HG02973 (cell line): ENCODE results near the gene PRKX.
"Not testable (repeated sequence)": the region's sequence is repeated elsewhere in the genome, so short reads cannot be mapped to it uniquely, and the experiment has no call there.

Experiments used
- ATAC-seq: cut with Tn5 transposase; IDR thresholded peaks from one replicate; pipeline ENCODE4 v1.9.1; 2021; ENCODE audit warnings: moderate library complexity; ENCODE audit not compliant: unreplicated experiment

Gene PRKX

DNA sequence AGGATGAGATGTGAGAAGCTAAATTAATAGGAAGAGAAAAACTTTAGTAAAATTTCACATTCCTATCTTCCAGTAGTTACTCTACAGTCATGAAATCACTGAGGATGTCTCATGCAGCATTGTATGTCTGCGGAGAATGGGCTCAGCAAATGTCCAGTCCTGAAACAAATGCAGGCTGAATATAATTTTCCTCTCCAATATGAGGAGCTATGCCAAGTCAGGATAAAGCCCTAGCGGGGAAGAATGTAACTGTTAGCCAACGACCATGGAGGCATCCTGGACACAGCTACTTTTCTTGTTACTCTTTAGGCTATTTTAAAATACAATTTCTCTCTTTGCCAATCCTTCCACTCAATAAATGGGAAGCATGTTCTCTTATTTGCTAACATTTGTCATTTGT is 127.7 kb downstream of the PRKX start:
- no peak for ATAC-seq

DNA sequence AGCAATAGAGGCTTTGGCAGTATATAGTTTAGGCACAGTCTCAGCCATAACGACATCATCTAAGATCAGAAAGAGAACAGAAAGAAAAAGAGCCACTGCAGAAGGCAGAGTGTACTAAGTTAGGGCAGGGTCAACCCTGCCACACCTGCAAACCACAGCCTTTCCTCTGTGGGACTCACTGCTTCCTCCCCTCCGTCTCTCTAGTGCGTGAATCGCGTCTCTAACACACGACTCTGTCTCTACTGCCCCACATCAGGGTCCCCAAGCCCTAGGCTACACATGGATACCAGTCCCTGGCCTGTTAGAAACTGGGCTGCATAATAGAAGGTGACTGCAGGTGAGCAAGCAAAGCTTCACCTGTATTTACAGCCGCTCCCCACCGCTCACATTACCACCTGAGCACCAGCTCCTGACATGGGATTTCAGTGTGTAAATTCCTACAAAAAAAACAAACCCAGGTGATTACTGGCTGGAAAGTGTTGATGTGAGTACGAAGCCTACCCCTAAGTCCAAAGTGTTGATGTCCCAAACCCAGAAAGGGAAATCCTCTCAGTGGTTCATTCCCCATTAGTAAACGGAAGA is 128.9 kb downstream of the PRKX start:
- ATAC-seq: no peak

DNA sequence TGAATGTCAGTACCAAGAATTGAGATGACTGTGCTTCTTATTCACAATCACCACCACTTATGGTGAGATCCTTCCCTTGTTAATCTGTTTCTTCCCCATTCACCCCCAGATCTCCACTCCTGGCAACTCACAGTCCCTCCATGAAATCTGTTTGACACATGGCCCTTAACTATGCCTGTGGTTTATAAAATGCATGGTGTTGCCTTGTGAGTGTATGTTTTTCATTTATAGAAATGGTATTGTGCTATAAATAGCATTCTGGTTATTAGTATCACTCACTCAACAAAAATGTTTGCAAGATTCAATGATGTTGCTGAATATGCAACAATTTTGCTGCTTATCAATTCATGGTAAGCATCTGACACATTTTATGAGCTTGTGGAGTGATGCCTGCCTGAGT is 131.0 kb downstream of the PRKX start:
- no peak for ATAC-seq

DNA sequence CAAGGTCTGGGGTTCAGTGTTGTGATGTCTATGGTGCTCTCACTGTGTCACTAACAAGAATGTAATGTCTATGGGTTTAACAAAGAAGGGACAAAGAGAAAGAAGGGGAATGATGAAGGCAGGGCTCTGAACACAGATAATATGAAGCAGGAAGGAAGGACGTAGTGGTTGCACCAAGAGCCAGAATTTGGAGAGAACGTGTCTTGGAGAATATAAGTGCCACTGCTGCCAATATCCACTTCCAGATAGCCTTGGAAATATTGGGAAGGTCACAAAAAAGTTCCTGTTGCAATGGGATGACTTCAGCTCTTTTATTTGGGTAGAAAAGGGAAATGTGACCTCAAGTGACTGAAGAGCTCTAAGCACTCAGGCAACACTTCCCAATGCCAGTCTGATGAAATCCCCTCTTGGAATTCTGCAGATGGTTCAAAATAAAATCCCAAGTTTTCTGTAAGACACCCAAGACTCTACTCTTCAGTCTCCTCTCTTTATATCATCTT is 131.8 kb downstream of the PRKX start:
- ATAC-seq: no peak

DNA sequence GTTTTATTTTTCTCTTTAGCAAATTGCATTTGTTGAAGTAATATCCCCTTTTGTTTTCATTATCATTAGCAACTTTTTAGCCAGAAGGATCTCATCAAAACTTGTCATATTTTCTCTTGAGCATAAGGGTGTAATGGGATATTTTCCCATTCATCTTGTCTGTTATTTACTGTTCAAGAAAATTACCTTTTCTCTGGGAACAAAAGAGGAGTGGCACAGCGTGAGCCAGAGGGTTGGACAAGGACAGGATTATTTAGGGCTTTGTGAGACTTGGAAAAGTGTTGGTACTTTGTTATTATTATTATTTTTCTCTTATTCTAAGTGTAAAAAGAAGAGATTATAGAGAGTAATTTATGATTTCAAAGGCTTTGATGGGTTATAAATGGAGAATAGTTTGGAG is 135.9 kb downstream of the PRKX start:
- ATAC-seq: no peak

DNA sequence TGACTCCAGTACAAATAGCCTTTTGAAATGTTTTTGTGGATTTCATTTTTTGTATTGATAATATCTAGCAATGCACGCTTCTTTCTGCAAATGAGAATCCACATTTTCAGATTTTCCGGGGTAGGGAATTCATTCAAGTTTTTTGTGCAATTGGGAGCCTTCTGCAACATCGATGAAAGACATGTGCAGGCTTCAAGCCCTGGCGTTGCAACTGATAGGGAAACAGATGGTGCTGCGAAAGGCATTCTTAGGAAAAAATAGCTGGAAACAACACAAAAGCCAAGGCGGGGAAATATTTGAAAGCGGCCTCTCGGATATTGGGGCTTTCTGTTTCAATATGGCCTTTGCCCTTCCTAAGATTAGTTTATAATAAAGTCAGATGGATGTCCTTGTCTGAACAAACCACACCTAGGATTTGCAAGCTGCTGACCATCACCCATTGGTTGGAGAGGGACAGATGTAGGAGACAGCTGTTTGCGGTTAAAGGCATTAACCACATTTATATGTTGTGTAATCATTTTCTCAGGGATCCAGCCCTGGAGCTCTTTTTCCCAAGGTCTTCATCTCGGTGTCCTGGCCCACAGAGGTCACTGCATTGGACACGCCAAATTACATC is 136.5 kb downstream of the PRKX start:
- no peak for ATAC-seq

DNA sequence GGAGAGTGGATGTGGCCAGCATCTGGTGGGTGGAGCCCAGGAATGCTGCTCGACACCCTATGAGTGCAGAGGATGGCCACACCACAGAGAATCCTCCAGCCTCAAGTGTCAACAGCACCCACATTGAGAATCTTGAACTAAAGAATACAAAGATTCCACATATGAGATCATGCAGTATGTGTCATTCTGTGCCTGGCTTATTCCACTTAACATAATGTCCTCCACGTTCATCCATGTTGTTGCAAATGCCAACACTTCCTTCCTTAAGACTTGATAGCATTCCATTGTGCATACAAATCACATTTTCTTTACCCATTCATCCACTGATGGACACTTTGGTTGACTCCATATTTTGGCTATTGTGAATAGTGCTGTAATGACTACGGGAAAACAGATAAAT is 145.8 kb downstream of the PRKX start:
- ATAC-seq: no peak

DNA sequence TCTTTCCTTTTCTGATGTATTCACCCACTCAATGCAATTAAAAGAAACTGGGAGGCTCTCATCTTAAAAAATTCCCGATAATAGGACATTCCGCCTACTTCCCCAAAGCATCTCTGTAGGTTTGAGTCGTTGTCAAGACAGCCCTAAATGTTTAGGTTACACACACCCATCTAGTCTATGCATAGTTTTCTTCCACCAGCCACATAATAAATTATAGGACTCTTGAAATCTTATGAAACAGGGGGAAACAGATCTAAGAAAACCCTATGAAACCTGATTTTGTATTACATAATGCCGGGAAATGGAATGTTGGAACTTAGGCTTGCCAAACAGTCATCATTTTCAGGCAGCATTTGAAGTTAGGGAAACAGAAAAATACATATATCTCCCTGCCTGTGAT is 150.0 kb downstream of the PRKX start:
- no peak for ATAC-seq

DNA sequence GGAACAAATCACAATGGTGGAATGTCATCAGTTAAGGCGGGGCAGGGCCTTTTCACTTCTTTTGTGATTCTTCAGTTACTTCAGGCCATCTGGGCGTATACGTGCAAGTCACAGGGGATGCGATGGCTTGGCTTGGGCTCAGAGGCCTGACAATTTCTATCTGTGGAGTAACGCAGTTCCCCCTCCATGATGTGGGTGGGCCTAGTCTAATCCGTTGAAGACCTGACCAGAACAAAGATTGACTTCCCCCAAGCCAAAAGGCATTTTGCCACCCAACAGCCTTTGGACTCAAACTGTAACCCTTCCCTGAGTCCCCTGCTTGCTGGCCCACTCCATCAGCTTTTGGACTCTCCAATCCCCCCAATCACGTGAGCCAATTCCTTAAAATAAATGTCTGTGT is 153.4 kb downstream of the PRKX start:
- not testable (repeated sequence) for ATAC-seq
